ENCODE data around the gene SNCA. TPM values are rescaled to one million over a fixed set of nuclear protein-coding genes. Genes with fewer than 3 reads are reported as not detected.
A peak's percentile ranks its signal among the peaks of the same experiment; 100 is the strongest.

Gene SNCA
- polyA plus RNA-seq, 3 donors, result 13.2 to 39.4 (median 24.3) TPM

- H3K4me3 ChIP-seq (replicated peaks in 1 of 3; ENCODE audit: low read depth in 2 of 3, low read length in 3 of 3), result no peak overlapping the region
- H3K4me3 Mint-ChIP-seq, result no peak overlapping the region
- no peaks in the 10 kb centered on the region for H3K36me3 Mint-ChIP-seq
- H3K9ac ChIP-seq (ENCODE audit: insufficient read depth, low read length, poor library complexity, severe bottlenecking), result no peak overlapping the region
- H4K20me1 ChIP-seq (ENCODE audit: insufficient read depth, low read length), result no peaks in the 10 kb centered on the region
- no CpG with 5 or more reads among the region's 1 CpG for WGBS (ENCODE audit: insufficient coverage)
- H3K36me3 ChIP-seq (replicated peaks in 1 of 2; ENCODE audit: control insufficient read depth in 1 of 2, insufficient read depth in 2 of 2, low read length in 2 of 2), result no peaks in the 10 kb centered on the region
- no peaks in the 10 kb centered on the region for H3K9me3 ChIP-seq (replicated peaks in 1 of 2; ENCODE audit: control insufficient read depth in 1 of 2, insufficient read depth in 1 of 2, low read length in 2 of 2)
- H3K9me3 Mint-ChIP-seq, result peaks cover 0 to 2% (median 0%) of the 10 kb centered on the region in 7 donors
- DNase-seq, result no peak
- H3K4me1 ChIP-seq (ENCODE audit: control insufficient read depth in 1 of 2, insufficient read depth in 2 of 2, low read length in 2 of 2), result no peaks in the 10 kb centered on the region
- no peak overlapping the region for H2AFZ ChIP-seq (ENCODE audit: insufficient read depth, low read depth, low read length, poor library complexity, severe bottlenecking)
- no peaks in the 10 kb centered on the region for H3K27me3 ChIP-seq (ENCODE audit: control insufficient read depth in 2 of 2, insufficient read depth in 2 of 2, low read length in 2 of 2)
- no peak overlapping the region for H3K27ac Mint-ChIP-seq
- no peak overlapping the region for H3K27ac ChIP-seq (ENCODE audit: low read depth in 1 of 2, low read length in 2 of 2)
- no peaks in the 10 kb centered on the region for H3K27me3 Mint-ChIP-seq (ENCODE audit: low read depth in 3 of 3)
- no peak for TF ChIP-seq CTCF (IDR thresholded peaks at IDR 0.05)
- H3K4me2 ChIP-seq (replicated peaks; ENCODE audit: extremely low read depth, low read length, poor library complexity, severe bottlenecking), result no peak overlapping the region
- H3K4me1 Mint-ChIP-seq, result no peaks in the 10 kb centered on the region
- H3K79me2 ChIP-seq (ENCODE audit: insufficient read depth, low read length), result no peaks in the 10 kb centered on the region
- intact Hi-C loops (cut with micrococcal nuclease), result no loop called here
Measured at GRCh38 chr4:89746377-89746776, 90.6 kb downstream of the SNCA start.

- no peak overlapping the region for H3K9ac ChIP-seq (ENCODE audit: insufficient read depth, low read length, poor library complexity, severe bottlenecking)
- no peaks in the 10 kb centered on the region for H4K20me1 ChIP-seq (ENCODE audit: insufficient read depth, low read length)
- intact Hi-C loops (cut with micrococcal nuclease), result no loop called here
- peaks cover 0 to 3% (median 0%) of the 10 kb centered on the region in 7 donors for H3K9me3 Mint-ChIP-seq
- H3K9me3 ChIP-seq (replicated peaks in 1 of 2; ENCODE audit: control insufficient read depth in 1 of 2, insufficient read depth in 1 of 2, low read length in 2 of 2), result no peaks in the 10 kb centered on the region
- H3K4me2 ChIP-seq (replicated peaks; ENCODE audit: extremely low read depth, low read length, poor library complexity, severe bottlenecking), result no peak overlapping the region
- no peaks in the 10 kb centered on the region for H3K36me3 ChIP-seq (replicated peaks in 1 of 2; ENCODE audit: control insufficient read depth in 1 of 2, insufficient read depth in 2 of 2, low read length in 2 of 2)
- H3K27me3 ChIP-seq (ENCODE audit: control insufficient read depth in 2 of 2, insufficient read depth in 2 of 2, low read length in 2 of 2), result no peaks in the 10 kb centered on the region
- no peak overlapping the region for H2AFZ ChIP-seq (ENCODE audit: insufficient read depth, low read depth, low read length, poor library complexity, severe bottlenecking)
- no peaks in the 10 kb centered on the region for H3K36me3 Mint-ChIP-seq
- no peaks in the 10 kb centered on the region for H3K27me3 Mint-ChIP-seq (ENCODE audit: low read depth in 3 of 3)
- H3K27ac ChIP-seq (ENCODE audit: low read depth in 1 of 2, low read length in 2 of 2), result no peak overlapping the region
- no peak overlapping the region for H3K4me3 ChIP-seq (replicated peaks in 1 of 3; ENCODE audit: low read depth in 2 of 3, low read length in 3 of 3)
- no CpG with 5 or more reads among the region's 1 CpG for WGBS (ENCODE audit: insufficient coverage)
- H3K79me2 ChIP-seq (ENCODE audit: insufficient read depth, low read length), result no peaks in the 10 kb centered on the region
- peak overlapping the region in 1 of 7 donors; percentile 25 for H3K27ac Mint-ChIP-seq
- H3K4me1 ChIP-seq (ENCODE audit: control insufficient read depth in 1 of 2, insufficient read depth in 2 of 2, low read length in 2 of 2), result no peaks in the 10 kb centered on the region
- no peak for DNase-seq
- no peaks in the 10 kb centered on the region for H3K4me1 Mint-ChIP-seq
- TF ChIP-seq CTCF (IDR thresholded peaks at IDR 0.05), result no peak
- H3K4me3 Mint-ChIP-seq, result no peak overlapping the region
Measured at GRCh38 chr4:89745708-89746107, 91.3 kb downstream of the SNCA start.
